ENCODE data around the gene ANO2. TPM values are rescaled to one million over a fixed set of nuclear protein-coding genes. Genes with fewer than 3 reads are reported as not detected.

The ANO2 gene
- total RNA-seq, 4 donors from 2014 or later: 0.59 to 51.7 (median 15.1) TPM

DNA sequence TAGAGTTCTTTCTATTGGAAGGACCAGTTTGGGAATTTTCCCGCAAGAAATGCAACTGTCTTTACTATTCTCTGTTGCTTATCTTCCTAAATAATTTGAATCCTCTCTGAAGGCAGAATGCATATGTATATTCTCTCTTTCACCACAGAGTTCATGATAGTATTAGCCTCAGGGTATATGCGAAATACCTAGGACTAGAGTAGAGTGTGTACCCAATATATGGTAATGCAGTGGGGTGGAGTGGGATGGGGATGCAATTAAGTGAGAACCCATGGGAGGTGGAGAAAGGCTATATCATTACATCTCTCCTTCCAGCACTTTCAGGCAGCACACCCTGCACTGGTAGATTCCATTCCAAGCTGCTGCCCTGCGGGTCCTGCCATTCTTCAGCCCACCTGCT is 207.3 kb downstream of the ANO2 start:
- Histone ChIP-seq H3K9me3 (no peaks in the 10 kb centered on the region), H3K4me1 (no peaks in the 10 kb centered on the region), H3K27me3 (no peaks in the 10 kb centered on the region), H3K4me3 (no peak overlapping the region), H3K27ac (no peak overlapping the region), H3K36me3 (no peaks in the 10 kb centered on the region)
- TF ChIP-seq, protein P1, sequence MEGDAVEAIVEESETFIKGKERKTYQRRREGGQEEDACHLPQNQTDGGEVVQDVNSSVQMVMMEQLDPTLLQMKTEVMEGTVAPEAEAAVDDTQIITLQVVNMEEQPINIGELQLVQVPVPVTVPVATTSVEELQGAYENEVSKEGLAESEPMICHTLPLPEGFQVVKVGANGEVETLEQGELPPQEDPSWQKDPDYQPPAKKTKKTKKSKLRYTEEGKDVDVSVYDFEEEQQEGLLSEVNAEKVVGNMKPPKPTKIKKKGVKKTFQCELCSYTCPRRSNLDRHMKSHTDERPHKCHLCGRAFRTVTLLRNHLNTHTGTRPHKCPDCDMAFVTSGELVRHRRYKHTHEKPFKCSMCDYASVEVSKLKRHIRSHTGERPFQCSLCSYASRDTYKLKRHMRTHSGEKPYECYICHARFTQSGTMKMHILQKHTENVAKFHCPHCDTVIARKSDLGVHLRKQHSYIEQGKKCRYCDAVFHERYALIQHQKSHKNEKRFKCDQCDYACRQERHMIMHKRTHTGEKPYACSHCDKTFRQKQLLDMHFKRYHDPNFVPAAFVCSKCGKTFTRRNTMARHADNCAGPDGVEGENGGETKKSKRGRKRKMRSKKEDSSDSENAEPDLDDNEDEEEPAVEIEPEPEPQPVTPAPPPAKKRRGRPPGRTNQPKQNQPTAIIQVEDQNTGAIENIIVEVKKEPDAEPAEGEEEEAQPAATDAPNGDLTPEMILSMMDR (IDR thresholded peaks at IDR 0.05): no peak
- no peak for TF ChIP-seq POLR2A (IDR thresholded peaks at IDR 0.05)
- no peak for DNase-seq
- intact Hi-C loops (cut with DNase I; ENCODE audit: low total_unique reads): no loop called here

DNA sequence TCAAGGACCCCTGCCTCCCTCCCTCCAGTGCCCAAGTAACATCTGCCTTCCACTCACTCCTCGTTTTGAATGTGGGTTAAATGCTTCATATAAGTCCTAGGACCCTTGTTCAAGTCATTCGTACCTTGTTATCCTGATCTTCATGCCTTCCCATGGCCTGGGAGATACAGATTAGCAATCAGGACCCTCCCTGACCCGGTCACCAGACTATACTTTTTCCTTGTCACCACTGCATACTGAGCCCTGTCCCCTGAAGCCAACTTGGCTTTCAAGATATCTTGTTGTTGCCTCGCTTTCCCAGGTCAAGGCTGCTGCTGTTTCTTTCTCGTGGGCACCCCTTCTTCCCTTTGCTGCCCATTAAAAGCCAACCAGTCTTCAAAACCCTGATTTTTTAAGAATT is 208.5 kb downstream of the ANO2 start:
- no peaks in the 10 kb centered on the region for H3K27me3 ChIP-seq
- DNase-seq: no peak
- no peaks in the 10 kb centered on the region for H3K36me3 ChIP-seq
- no peak overlapping the region for H3K4me3 ChIP-seq
- H3K9me3 ChIP-seq: no peaks in the 10 kb centered on the region
- intact Hi-C loops (cut with DNase I; ENCODE audit: low total_unique reads): no loop called here
- no peak overlapping the region for H3K27ac ChIP-seq
- no peaks in the 10 kb centered on the region for H3K4me1 ChIP-seq
- TF ChIP-seq, protein P1 (IDR thresholded peaks at IDR 0.05): no peak
- no peak for TF ChIP-seq POLR2A (IDR thresholded peaks at IDR 0.05)

DNA sequence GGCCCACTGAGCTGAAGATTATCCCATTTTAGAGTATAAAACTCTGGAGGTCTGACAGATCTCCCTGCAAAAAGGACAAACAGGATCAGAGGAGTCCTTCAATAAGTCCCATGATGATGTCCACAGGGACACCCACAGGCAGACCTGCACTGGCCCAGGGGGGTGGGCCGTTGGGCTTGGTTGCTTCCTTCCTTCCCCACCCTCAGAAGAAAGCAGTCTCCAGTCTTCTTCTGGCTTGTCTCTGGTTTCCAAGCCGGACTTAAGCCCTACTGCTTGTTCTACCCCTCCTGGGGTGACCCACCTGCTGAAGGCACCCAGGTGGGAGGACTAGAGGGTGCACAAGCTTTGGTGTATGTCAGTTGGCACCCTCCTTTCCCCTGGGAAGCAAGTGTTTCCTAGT is 209.0 kb downstream of the ANO2 start:
- DNase-seq: no peak
- Histone ChIP-seq H3K9me3 (no peaks in the 10 kb centered on the region), H3K4me3 (no peak overlapping the region), H3K36me3 (no peaks in the 10 kb centered on the region), H3K4me1 (no peaks in the 10 kb centered on the region), H3K27ac (no peak overlapping the region), H3K27me3 (no peaks in the 10 kb centered on the region)
- intact Hi-C loops (cut with DNase I; ENCODE audit: low total_unique reads): no loop called here
- TF ChIP-seq POLR2A (IDR thresholded peaks at IDR 0.05): no peak

DNA sequence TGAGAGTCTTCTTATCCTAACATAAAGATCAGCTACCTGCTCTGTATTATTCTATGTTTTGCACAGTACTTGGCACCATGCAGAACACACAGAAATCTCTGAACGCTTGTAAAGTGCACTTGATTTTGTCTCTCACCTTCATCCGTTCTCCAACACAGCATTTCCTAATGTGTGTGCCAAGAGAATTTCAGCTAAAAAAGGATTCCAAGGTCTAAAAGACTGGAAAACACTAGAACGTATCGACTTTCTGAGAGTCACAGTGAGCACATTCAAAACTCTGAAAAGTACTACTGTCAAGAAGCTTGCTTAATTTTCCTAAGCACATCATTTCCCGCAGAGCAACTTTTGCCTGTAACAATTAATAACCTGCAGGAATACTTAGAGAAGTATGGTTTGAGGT is 211.1 kb downstream of the ANO2 start:
- Histone ChIP-seq H3K27ac (no peak overlapping the region), H3K4me1 (no peaks in the 10 kb centered on the region), H3K9me3 (no peaks in the 10 kb centered on the region), H3K4me3 (no peak overlapping the region), H3K36me3 (no peaks in the 10 kb centered on the region), H3K27me3 (no peaks in the 10 kb centered on the region)
- TF ChIP-seq POLR2A (IDR thresholded peaks at IDR 0.05): no peak
- TF ChIP-seq, protein P1 (IDR thresholded peaks at IDR 0.05): no peak
- no peak for DNase-seq
- intact Hi-C loops (cut with DNase I; ENCODE audit: low total_unique reads): no loop called here

DNA sequence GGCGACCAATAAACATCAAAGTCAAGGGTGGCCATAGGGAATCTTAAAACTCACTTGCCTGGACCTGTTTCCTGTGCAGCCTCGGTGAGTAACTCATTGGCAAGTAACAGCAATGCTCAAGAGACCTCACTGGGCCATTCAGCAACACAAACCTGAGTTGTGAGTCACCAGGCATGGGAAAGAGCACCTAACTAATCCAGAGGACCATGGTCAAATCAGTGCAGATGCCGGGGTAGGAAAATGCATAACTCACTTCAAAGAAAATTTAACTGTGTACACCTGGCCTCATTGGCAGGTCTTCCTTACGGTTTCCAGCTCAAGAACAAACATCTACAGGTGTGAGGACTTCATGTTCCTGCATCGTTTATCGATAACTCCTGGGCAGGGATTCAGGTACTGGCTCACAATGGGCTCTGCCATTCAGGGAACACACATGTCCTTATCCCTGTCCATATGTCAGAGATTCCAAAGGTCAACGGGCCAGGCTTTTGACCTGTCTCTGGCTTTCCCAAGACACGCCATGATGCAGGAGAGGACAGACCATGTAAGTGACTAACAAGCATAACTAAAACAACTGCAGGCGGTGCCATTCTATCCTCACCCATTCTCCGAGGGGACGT is 211.8 kb downstream of the ANO2 start:
- no peak overlapping the region for H3K4me3 ChIP-seq
- no peaks in the 10 kb centered on the region for H3K4me1 ChIP-seq
- no peaks in the 10 kb centered on the region for H3K9me3 ChIP-seq
- H3K36me3 ChIP-seq: no peaks in the 10 kb centered on the region
- no peaks in the 10 kb centered on the region for H3K27me3 ChIP-seq
- no peak overlapping the region for H3K27ac ChIP-seq
- intact Hi-C loops (cut with DNase I; ENCODE audit: low total_unique reads): no loop called here
- TF ChIP-seq, protein P1 (IDR thresholded peaks at IDR 0.05): no peak
- TF ChIP-seq POLR2A (IDR thresholded peaks at IDR 0.05): no peak
- DNase-seq: no peak

DNA sequence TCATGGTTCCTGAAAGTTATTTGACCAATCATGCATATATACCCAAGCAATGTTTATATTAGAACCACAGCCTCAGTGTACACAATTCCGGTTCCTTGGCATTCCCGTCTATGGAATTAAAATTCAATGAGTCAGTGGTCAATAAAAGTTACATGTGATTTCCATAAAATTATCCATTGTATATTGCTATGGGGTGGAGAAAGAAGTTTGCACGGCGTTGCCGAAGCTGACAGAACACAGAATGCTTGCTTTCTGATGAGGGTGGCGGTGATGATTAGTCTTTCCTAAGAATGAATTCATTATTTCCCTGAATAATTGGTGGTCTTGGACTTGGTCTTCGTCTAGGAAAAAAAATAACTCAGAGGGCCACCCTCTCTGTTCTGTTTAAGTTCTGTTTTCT is 214.1 kb downstream of the ANO2 start:
- TF ChIP-seq, protein P1 (IDR thresholded peaks at IDR 0.05): no peak
- no peak for TF ChIP-seq POLR2A (IDR thresholded peaks at IDR 0.05)
- no peak overlapping the region for H3K27ac ChIP-seq
- no peaks in the 10 kb centered on the region for H3K9me3 ChIP-seq
- intact Hi-C loops (cut with DNase I; ENCODE audit: low total_unique reads): no loop called here
- DNase-seq: no peak
- H3K27me3 ChIP-seq: no peaks in the 10 kb centered on the region
- H3K36me3 ChIP-seq: no peaks in the 10 kb centered on the region
- H3K4me3 ChIP-seq: no peak overlapping the region
- H3K4me1 ChIP-seq: no peaks in the 10 kb centered on the region

All from uterus (tissue), 4 donors.